GM21717 (cell line): ENCODE data around the gene PEAK1.
"Not testable (repeated sequence)": the region's sequence is repeated elsewhere in the genome, so short reads cannot be mapped to it uniquely, and the experiment has no call there.

Experiments used
- ATAC-seq: cut with Tn5 transposase; IDR thresholded peaks from one replicate; pipeline ENCODE4 v1.9.1; 2021; ENCODE audit warnings: mild to moderate bottlenecking, moderate library complexity; ENCODE audit not compliant: unreplicated experiment

PEAK1 gene

GRCh38 chr15:77311618-77312398, 108.1 kb downstream of the PEAK1 start:
- no peak for ATAC-seq

- no peak for ATAC-seq
These were observed 108.9 kb downstream of the PEAK1 start for GRCh38 chr15:77311020-77311419.

GRCh38 chr15:77309392-77309791, 110.5 kb downstream of the PEAK1 start:
- no peak for ATAC-seq

- ATAC-seq = no peak
These were observed 114.0 kb downstream of the PEAK1 start for GRCh38 chr15:77305953-77306352.

GRCh38 chr15:77296773-77297337, 123.0 kb downstream of the PEAK1 start:
- no peak for ATAC-seq

- ATAC-seq = no peak
These were observed 124.5 kb downstream of the PEAK1 start for GRCh38 chr15:77295446-77295845.

- ATAC-seq = no peak
These were observed 126.8 kb downstream of the PEAK1 start for GRCh38 chr15:77292969-77293558.

- ATAC-seq = no peak
These were observed 128.8 kb downstream of the PEAK1 start for GRCh38 chr15:77291107-77291506.

- ATAC-seq = no peak
These were observed 132.5 kb downstream of the PEAK1 start for GRCh38 chr15:77287385-77287784.

GRCh38 chr15:77285057-77285997, 134.6 kb downstream of the PEAK1 start:
- ATAC-seq = no peak

- ATAC-seq = no peak
These were observed 137.6 kb downstream of the PEAK1 start for GRCh38 chr15:77282333-77282732.

- ATAC-seq = no peak
These were observed 143.0 kb downstream of the PEAK1 start for GRCh38 chr15:77276943-77277342.

- ATAC-seq = no peak
These were observed 143.8 kb downstream of the PEAK1 start for GRCh38 chr15:77276096-77276495.

GRCh38 chr15:77273136-77273535, 146.8 kb downstream of the PEAK1 start:
- ATAC-seq = not testable (repeated sequence)

- ATAC-seq = no peak
These were observed 153.1 kb downstream of the PEAK1 start for GRCh38 chr15:77266708-77267386.

- no peak for ATAC-seq
These were observed 164.5 kb downstream of the PEAK1 start for GRCh38 chr15:77255385-77255784.

- no peak for ATAC-seq
These were observed 168.2 kb downstream of the PEAK1 start for GRCh38 chr15:77251662-77252061.

- no peak for ATAC-seq
These were observed 172.8 kb downstream of the PEAK1 start for GRCh38 chr15:77247116-77247515.

- ATAC-seq = no peak
These were observed 176.0 kb downstream of the PEAK1 start for GRCh38 chr15:77243716-77244401.

- ATAC-seq = no peak
These were observed 176.8 kb downstream of the PEAK1 start for GRCh38 chr15:77243135-77243534.
